Prostate gland (tissue), 2 donors: Measurements from ENCODE around the gene NR3C1. TPM values are rescaled to one million over a fixed set of nuclear protein-coding genes. Genes with fewer than 3 reads are reported as not detected.

ENCODE experiments used
- DNase-seq: peaks from one replicate; pipeline ENCODE4 v3.0.0-alpha.2; 2019; ENCODE audit warnings: low spot score
- H3K27ac ChIP-seq, 2 donors: fragments of 200-600 bp; sonication (generic); 2 replicates each; pipeline ENCODE4 v1.5.1; 2017 to 2019
- H3K27me3 ChIP-seq: fragments of 200-600 bp; sonication (generic); replicated peaks from 2 replicates; pipeline ENCODE4 v1.5.1; 2019; ENCODE audit not compliant: insufficient read depth
- H3K36me3 ChIP-seq, 2 donors: fragments of 200-600 bp; sonication (generic); 1 replicate in 1 of 2; 2 replicates in 1 of 2; pipeline versions ENCODE4 v1.5.1 to v1.8.1; 2017 to 2019
- H3K4me1 ChIP-seq: fragments of 200-600 bp; sonication (generic); replicated peaks from 2 replicates; pipeline ENCODE4 v1.5.1; 2019
- H3K4me3 ChIP-seq, 2 donors: fragments of 200-600 bp; sonication (generic); 2 replicates each; pipeline ENCODE4 v1.5.1; 2017 to 2019
- H3K9me3 ChIP-seq: fragments of 200-600 bp; sonication (generic); 2 replicates; pipeline ENCODE4 v1.5.1; 2017
- POLR2A ChIP-seq: fragments of 450-650 bp; IDR thresholded peaks from one replicate; pipeline ENCODE4 v1.6.1; 2016; ENCODE audit warnings: antibody characterized with exemption, mild to moderate bottlenecking
- POLR2AphosphoS5 ChIP-seq: sonication (generic); formaldehyde crosslinking; IDR thresholded peaks from one replicate; pipeline ENCODE4 v1.6.1; 2017; ENCODE audit warnings: antibody characterized with exemption
- WGBS: methylation state at CpG from one replicate; pipeline ENCODE4 v1.1.5; 2018; 5-methylcytosine and 5-hydroxymethylcytosine counted together
- intact Hi-C: fragments of 100-400 bp; cut with DNase I; formaldehyde crosslinking; loops from one replicate; pipeline ENCODE4 v1.14.2; 2022
- total RNA-seq, 2 donors: library from RNA; depleted of rRNA; stranded (reverse); fragments of >200 nt; gene quantifications; one replicate each; pipeline ENCODE4 v1.1.0, GENCODE V29; 2016
- TF ChIP-seq, protein P1 (sequence below), 4 experiments: fragments of 200-600 bp in 2 of 4; fragments of 450-650 bp in 2 of 4; sonication (generic) in 2 of 4; IDR thresholded peaks; 1 replicate in 3 of 4; 2 replicates in 1 of 4; pipeline ENCODE4 v1.5.1; 2016 to 2019; ENCODE audit warnings: antibody characterized with exemption in 4 of 4, mild to moderate bottlenecking in 2 of 4, moderate library complexity in 2 of 4

NR3C1 gene
- total RNA-seq, 2 donors from 2014 or later, result 42.4 to 55.5 TPM

DNA sequence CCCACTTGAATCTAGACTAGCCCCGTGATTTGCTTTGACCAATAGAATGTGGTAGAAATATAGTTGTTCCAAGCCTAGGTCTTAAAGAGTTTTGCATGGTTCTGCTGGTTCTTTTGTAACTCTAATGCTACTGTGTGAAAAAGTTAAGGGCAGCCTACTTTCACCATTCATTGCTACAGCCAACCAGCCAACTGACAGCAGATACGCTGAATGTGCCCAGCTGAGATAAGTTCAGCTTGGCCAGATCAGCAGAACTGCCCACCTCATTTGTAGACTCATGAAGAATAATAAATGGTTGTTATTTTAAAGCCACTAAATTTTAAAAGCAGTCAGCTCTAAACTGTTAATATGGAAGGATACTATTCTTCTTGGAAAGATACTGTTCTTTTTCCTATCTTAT lies 23.9 kb downstream of the NR3C1 start:
- H3K4me1 ChIP-seq, result no peaks in the 10 kb centered on the region
- H3K9me3 ChIP-seq, result no peaks in the 10 kb centered on the region
- H3K36me3 ChIP-seq, result peaks cover under 1 to 4% of the 10 kb centered on the region in 2 donors
- intact Hi-C loops, result no loop called here
- TF ChIP-seq POLR2AphosphoS5, result no peak
- no peak for TF ChIP-seq POLR2A
- TF ChIP-seq, protein P1, sequence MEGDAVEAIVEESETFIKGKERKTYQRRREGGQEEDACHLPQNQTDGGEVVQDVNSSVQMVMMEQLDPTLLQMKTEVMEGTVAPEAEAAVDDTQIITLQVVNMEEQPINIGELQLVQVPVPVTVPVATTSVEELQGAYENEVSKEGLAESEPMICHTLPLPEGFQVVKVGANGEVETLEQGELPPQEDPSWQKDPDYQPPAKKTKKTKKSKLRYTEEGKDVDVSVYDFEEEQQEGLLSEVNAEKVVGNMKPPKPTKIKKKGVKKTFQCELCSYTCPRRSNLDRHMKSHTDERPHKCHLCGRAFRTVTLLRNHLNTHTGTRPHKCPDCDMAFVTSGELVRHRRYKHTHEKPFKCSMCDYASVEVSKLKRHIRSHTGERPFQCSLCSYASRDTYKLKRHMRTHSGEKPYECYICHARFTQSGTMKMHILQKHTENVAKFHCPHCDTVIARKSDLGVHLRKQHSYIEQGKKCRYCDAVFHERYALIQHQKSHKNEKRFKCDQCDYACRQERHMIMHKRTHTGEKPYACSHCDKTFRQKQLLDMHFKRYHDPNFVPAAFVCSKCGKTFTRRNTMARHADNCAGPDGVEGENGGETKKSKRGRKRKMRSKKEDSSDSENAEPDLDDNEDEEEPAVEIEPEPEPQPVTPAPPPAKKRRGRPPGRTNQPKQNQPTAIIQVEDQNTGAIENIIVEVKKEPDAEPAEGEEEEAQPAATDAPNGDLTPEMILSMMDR (IDR thresholded peaks at IDR 0.05), result no peak
- WGBS, result 88% methylated on average over 2 of the region's 2 CpGs
- no peak for DNase-seq
- no peaks in the 10 kb centered on the region for H3K27me3 ChIP-seq
- no peak overlapping the region for H3K4me3 ChIP-seq
- H3K27ac ChIP-seq, result no peak overlapping the region

DNA sequence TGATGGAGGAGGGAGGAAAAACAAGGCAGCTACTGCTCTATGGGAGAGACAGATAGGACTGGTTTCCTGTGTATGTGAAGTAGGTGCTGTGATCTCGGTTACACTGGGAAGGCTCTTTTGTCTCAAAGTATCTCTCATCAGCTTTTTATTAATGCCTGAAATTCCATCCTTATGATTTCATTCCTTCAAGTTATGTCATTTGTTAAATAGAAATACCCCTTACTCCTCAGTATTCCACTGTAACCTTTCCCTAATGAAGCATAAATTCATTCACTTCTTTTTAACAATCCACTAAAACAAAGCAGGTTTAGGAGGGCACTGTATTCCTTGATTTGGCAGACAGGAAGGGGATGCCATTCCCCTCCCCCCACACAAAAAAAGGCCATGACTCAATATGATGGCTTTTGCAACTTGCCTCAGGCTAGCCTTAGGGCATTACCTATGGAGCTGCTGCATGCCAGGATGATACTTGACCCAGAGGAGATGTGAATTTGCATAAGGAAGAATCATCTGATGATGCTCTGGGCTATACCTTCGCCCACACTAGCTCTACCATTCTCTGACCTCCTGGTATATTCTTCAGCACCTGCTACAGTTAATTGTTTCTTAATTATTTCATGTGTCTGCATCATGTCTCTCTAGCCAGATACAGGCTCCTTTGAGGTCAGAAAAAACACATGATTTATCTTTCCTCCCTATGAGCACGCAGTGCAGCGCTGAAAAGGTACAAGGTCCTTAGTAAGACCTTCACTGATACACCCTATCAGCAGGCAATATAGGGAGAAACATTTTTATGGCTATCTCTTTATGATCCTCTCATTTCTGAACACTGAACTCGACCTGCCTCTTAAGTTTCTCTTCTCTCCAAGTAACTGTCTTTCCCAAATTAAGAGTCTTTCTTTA lies 26.3 kb downstream of the NR3C1 start:
- H3K27me3 ChIP-seq, result no peaks in the 10 kb centered on the region
- no peak overlapping the region for H3K4me3 ChIP-seq
- no peaks in the 10 kb centered on the region for H3K4me1 ChIP-seq
- WGBS, result 88% methylated on average over 5 of the region's 5 CpGs
- no peaks in the 10 kb centered on the region for H3K36me3 ChIP-seq
- intact Hi-C loops, result no loop called here
- TF ChIP-seq, protein P1 (IDR thresholded peaks at IDR 0.05), result no peak
- TF ChIP-seq POLR2A (no peak), POLR2AphosphoS5 (no peak)
- H3K9me3 ChIP-seq, result no peaks in the 10 kb centered on the region
- H3K27ac ChIP-seq, result no peak overlapping the region
- no peak for DNase-seq

DNA sequence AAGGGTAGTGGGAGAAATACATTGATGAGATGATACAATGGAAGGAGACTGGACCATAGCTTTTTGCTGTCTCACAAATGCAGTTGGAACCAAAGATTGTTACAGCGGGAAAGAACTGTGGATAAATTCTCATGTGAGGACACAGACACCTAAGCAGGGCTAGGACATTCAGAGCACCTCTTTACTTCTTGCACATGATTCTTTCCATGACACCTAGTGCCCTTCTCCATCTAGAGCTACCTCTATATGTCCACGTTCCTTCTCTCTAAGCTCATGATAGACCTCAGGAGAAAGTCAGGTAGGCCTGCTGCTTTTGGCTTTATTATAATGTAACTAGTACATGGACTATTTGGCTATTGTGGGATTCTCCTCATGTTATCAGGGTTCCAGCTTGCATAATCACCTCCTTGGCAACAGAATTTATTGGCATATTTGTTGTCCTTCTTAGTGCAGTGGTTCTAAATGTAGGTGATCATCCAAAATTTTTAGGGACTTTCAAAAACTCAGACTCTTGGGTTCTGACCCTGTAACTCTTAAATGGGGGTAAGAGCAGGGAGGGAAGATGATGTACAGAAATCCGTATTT lies 27.2 kb downstream of the NR3C1 start:
- TF ChIP-seq POLR2AphosphoS5, result no peak
- TF ChIP-seq POLR2A, result no peak
- no peaks in the 10 kb centered on the region for H3K27me3 ChIP-seq
- no peak overlapping the region for H3K27ac ChIP-seq
- no peak overlapping the region for H3K4me3 ChIP-seq
- intact Hi-C loops, result no loop called here
- no peaks in the 10 kb centered on the region for H3K4me1 ChIP-seq
- 97% methylated on average over 3 of the region's 3 CpGs for WGBS
- no peaks in the 10 kb centered on the region for H3K36me3 ChIP-seq
- no peaks in the 10 kb centered on the region for H3K9me3 ChIP-seq
- DNase-seq, result no peak

DNA sequence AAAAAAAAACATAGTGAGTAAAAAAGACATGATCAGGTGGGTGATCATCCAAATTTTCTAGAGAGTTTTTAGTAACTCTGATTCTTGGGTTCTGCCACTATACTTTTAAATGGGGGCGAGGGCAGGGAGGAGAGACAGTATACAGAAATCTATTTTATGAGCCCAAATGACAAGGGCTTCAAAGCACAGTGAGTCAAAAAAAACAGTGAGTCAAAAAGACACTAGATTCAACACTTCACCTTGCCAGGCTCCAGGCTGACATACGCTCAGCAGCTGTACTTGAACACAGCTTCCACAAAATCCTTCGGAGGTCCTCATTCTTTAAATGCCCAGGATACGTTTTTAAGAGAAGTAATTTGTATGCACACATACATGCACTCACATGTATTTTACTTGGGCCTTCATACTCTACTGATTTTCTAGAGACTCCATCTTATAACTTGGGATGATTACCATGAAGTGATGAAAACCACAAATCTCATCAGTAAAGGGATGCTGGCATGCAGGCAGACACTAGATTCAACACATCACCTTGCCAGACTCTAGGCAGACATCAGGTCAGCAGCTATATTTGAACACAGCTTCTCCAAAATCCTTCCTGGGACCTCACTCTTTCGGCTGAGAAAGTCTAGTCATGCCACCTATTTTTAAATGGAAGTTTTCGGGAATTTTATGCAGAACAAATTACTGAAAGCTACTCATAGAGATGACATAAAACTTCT lies 28.8 kb downstream of the NR3C1 start:
- DNase-seq, result no peak
- H3K27me3 ChIP-seq, result no peaks in the 10 kb centered on the region
- intact Hi-C loops, result no loop called here
- 87% methylated on average over 6 of the region's 6 CpGs for WGBS
- H3K4me1 ChIP-seq, result no peaks in the 10 kb centered on the region
- TF ChIP-seq POLR2AphosphoS5 (no peak), POLR2A (no peak)
- TF ChIP-seq, protein P1 (IDR thresholded peaks at IDR 0.05), result no peak
- H3K27ac ChIP-seq, result no peak overlapping the region
- H3K36me3 ChIP-seq, result no peaks in the 10 kb centered on the region
- no peaks in the 10 kb centered on the region for H3K9me3 ChIP-seq
- no peak overlapping the region for H3K4me3 ChIP-seq

DNA sequence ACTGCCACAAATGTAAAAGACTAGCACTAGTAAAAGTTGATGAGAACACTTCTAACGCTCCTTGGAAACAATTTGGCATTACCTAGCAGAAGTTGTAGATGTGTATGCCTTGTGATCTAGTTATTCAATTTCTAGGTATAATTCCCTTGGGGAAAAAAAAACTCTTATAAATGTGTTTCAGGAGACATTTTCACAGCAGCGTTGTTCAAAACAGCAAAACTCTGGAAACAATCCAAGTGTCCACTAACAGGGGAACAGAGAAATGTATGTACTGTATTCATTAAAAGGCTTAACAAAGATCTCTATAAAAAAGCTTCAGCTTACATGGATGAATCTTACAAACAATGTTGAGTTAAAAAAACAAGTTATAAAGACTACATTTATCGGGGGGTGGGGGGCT lies 30.4 kb downstream of the NR3C1 start:
- TF ChIP-seq POLR2A, result no peak
- TF ChIP-seq, protein P1 (IDR thresholded peaks at IDR 0.05), result no peak
- no peak for TF ChIP-seq POLR2AphosphoS5
- Histone ChIP-seq H3K4me3 (no peak overlapping the region), H3K27me3 (no peaks in the 10 kb centered on the region), H3K36me3 (no peaks in the 10 kb centered on the region), H3K27ac (no peak overlapping the region), H3K4me1 (no peaks in the 10 kb centered on the region), H3K9me3 (no peaks in the 10 kb centered on the region)
- DNase-seq, result no peak
- 55% methylated on average over 3 of the region's 3 CpGs for WGBS
- intact Hi-C loops, result no loop called here
